Measurements from ENCODE around the gene XRCC4. TPM values are rescaled to one million over a fixed set of nuclear protein-coding genes. Genes with fewer than 3 reads are reported as not detected.

Gene XRCC4
- polyA plus RNA-seq, 1 donor from 2014 or later = 22.9 TPM

- Histone ChIP-seq H3K4me3 (ENCODE audit: low read length) (no peak overlapping the region), H3K9ac (ENCODE audit: low read length) (no peak overlapping the region), H3K36me3 (ENCODE audit: insufficient read depth, low read length) (no peaks in the 10 kb centered on the region)
These were observed 167.7 kb downstream of the XRCC4 start for GRCh38 chr5:83245037-83245436.

GRCh38 chr5:83246071-83246470 lies 168.7 kb downstream of the XRCC4 start:
- Histone ChIP-seq H2AFZ (ENCODE audit: low read depth, low read length) (no peak overlapping the region), H3F3A (ENCODE audit: insufficient read depth, low read length, poor library complexity, severe bottlenecking) (no peaks in the 10 kb centered on the region), H3K27ac (ENCODE audit: low read length) (no peak overlapping the region), H3K9me2 (ENCODE audit: insufficient read depth, low read length) (no peaks in the 10 kb centered on the region), H4K20me1 (ENCODE audit: insufficient read depth) (no peaks in the 10 kb centered on the region), H3K36me3 (ENCODE audit: insufficient read depth, low read length) (no peaks in the 10 kb centered on the region), H3K79me2 (replicated peaks; ENCODE audit: insufficient read depth, low read length) (no peaks in the 10 kb centered on the region), H3K4me2 (ENCODE audit: low read length) (no peak overlapping the region), H3K9ac (ENCODE audit: low read length) (no peak overlapping the region), H3K9me3 (ENCODE audit: low read length) (no peaks in the 10 kb centered on the region), H3K4me3 (ENCODE audit: low read length) (no peak overlapping the region), H3K27me3 (ENCODE audit: insufficient read depth, low read depth, low read length) (no peaks in the 10 kb centered on the region)
- TF ChIP-seq EZH2 (IDR thresholded peaks at IDR 0.05; ENCODE audit: borderline replicate concordance, insufficient read depth, low read length, poor library complexity, severe bottlenecking) (no peak), SMC3 (conservative IDR thresholded peaks at IDR 0.05; ENCODE audit: poor library complexity) (no peak), CTCF (IDR thresholded peaks at IDR 0.05; ENCODE audit: poor library complexity, severe bottlenecking) (no peak), EP300 (conservative IDR thresholded peaks at IDR 0.05; ENCODE audit: poor library complexity, severe bottlenecking) (no peak), REST (IDR thresholded peaks at IDR 0.05; ENCODE audit: borderline replicate concordance) (no peak), POLR2AphosphoS5 (IDR thresholded peaks at IDR 0.05) (no peak), TAF1 (IDR thresholded peaks at IDR 0.05; ENCODE audit: low read depth) (no peak)

More at GRCh38 chr5:83245037-83245436, 167.7 kb downstream of the XRCC4 start:
- Histone ChIP-seq H3F3A (ENCODE audit: insufficient read depth, low read length, poor library complexity, severe bottlenecking) (no peaks in the 10 kb centered on the region), H3K27ac (ENCODE audit: low read length) (no peak overlapping the region), H3K79me2 (replicated peaks; ENCODE audit: insufficient read depth, low read length) (no peaks in the 10 kb centered on the region), H3K4me2 (ENCODE audit: low read length) (no peak overlapping the region), H3K9me3 (ENCODE audit: low read length) (no peaks in the 10 kb centered on the region), H4K20me1 (ENCODE audit: insufficient read depth) (no peaks in the 10 kb centered on the region), H2AFZ (ENCODE audit: low read depth, low read length) (no peak overlapping the region), H3K9me2 (ENCODE audit: insufficient read depth, low read length) (no peaks in the 10 kb centered on the region), H3K27me3 (ENCODE audit: insufficient read depth, low read depth, low read length) (no peaks in the 10 kb centered on the region)
- TF ChIP-seq TAF1 (IDR thresholded peaks at IDR 0.05; ENCODE audit: low read depth) (no peak), SMC3 (conservative IDR thresholded peaks at IDR 0.05; ENCODE audit: poor library complexity) (no peak), POLR2AphosphoS5 (IDR thresholded peaks at IDR 0.05) (no peak), REST (IDR thresholded peaks at IDR 0.05; ENCODE audit: borderline replicate concordance) (no peak), CTCF (IDR thresholded peaks at IDR 0.05; ENCODE audit: poor library complexity, severe bottlenecking) (no peak), EP300 (conservative IDR thresholded peaks at IDR 0.05; ENCODE audit: poor library complexity, severe bottlenecking) (no peak), MXI1 (conservative IDR thresholded peaks at IDR 0.05; ENCODE audit: poor library complexity, severe bottlenecking) (no peak), RAD21 (conservative IDR thresholded peaks at IDR 0.05) (no peak), EZH2 (IDR thresholded peaks at IDR 0.05; ENCODE audit: borderline replicate concordance, insufficient read depth, low read length, poor library complexity, severe bottlenecking) (no peak)
